H1 (cell line): ENCODE data around the gene MOGAT2. TPM values are rescaled to one million over a fixed set of nuclear protein-coding genes. Genes with fewer than 3 reads are reported as not detected.

Experiments
- TAF7 ChIP-seq: optimal IDR thresholded peaks from 2 replicates; pipeline ENCODE3; 2011; ENCODE audit warnings: low read depth, mild to moderate bottlenecking, inconsistent platforms, low read length, moderate library complexity, borderline replicate concordance
- polyA plus RNA-seq, 7 experiments: library from polyadenylated mRNA; depleted of rRNA in 3 of 7; stranded (reverse) in 5 of 7; unstranded in 2 of 7; fragments of >200 nt in 5 of 7; fragments of 200-250 nt in 2 of 7; gene quantifications; 1 replicate in 5 of 7; 2 replicates in 1 of 7; 4 replicates in 1 of 7; pipeline versions ENCODE4 v1.2.1 to v1.2.3, GENCODE V29; 2011 to 2013; ENCODE audit warnings: missing spikeins in 2 of 7, mixed read lengths in 2 of 7
- total RNA-seq: library from RNA; stranded (reverse); fragmentation: NEBNext Ultra II Directional; extraction: Animal tissue kit (Norgen Biotek cat#: 25700); gene quantifications from 2 replicates; pipeline ENCODE4 v1.2.1, GENCODE V29; 2021
- TF ChIP-seq, protein P1 (sequence below): fragments of 300-600 bp; sonication (generic); IDR thresholded peaks from 2 replicates; pipeline ENCODE4 v1.7.1; 2012; ENCODE audit warnings: low read length, moderate library complexity, mild to moderate bottlenecking, inconsistent platforms; ENCODE audit not compliant: insufficient replicate concordance

The MOGAT2 gene
- total and polyA plus RNA-seq, 2 of the 8 experiments (the other 6 are each of a cell fraction or from before 2014, with no cell fraction given) = not detected

DNA sequence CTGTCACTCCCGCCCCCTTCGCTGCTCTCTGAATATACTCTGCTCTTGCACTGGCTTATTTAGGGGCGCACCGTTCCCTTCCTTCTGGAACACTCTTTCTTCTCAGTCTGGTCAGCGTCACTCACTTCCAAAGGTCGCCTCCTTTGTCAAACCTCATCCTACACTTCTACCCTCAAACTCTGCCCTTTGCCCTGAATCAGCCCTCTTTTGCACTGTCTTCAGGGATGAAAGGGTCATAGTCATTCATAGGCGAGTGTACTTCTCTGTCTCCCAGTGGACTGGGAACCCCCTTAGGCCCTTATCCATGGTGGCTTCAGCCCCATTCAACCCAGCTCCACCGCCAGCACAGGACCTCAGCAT lies 15.4 kb downstream of the MOGAT2 start (continued):
- TF ChIP-seq, protein P1, sequence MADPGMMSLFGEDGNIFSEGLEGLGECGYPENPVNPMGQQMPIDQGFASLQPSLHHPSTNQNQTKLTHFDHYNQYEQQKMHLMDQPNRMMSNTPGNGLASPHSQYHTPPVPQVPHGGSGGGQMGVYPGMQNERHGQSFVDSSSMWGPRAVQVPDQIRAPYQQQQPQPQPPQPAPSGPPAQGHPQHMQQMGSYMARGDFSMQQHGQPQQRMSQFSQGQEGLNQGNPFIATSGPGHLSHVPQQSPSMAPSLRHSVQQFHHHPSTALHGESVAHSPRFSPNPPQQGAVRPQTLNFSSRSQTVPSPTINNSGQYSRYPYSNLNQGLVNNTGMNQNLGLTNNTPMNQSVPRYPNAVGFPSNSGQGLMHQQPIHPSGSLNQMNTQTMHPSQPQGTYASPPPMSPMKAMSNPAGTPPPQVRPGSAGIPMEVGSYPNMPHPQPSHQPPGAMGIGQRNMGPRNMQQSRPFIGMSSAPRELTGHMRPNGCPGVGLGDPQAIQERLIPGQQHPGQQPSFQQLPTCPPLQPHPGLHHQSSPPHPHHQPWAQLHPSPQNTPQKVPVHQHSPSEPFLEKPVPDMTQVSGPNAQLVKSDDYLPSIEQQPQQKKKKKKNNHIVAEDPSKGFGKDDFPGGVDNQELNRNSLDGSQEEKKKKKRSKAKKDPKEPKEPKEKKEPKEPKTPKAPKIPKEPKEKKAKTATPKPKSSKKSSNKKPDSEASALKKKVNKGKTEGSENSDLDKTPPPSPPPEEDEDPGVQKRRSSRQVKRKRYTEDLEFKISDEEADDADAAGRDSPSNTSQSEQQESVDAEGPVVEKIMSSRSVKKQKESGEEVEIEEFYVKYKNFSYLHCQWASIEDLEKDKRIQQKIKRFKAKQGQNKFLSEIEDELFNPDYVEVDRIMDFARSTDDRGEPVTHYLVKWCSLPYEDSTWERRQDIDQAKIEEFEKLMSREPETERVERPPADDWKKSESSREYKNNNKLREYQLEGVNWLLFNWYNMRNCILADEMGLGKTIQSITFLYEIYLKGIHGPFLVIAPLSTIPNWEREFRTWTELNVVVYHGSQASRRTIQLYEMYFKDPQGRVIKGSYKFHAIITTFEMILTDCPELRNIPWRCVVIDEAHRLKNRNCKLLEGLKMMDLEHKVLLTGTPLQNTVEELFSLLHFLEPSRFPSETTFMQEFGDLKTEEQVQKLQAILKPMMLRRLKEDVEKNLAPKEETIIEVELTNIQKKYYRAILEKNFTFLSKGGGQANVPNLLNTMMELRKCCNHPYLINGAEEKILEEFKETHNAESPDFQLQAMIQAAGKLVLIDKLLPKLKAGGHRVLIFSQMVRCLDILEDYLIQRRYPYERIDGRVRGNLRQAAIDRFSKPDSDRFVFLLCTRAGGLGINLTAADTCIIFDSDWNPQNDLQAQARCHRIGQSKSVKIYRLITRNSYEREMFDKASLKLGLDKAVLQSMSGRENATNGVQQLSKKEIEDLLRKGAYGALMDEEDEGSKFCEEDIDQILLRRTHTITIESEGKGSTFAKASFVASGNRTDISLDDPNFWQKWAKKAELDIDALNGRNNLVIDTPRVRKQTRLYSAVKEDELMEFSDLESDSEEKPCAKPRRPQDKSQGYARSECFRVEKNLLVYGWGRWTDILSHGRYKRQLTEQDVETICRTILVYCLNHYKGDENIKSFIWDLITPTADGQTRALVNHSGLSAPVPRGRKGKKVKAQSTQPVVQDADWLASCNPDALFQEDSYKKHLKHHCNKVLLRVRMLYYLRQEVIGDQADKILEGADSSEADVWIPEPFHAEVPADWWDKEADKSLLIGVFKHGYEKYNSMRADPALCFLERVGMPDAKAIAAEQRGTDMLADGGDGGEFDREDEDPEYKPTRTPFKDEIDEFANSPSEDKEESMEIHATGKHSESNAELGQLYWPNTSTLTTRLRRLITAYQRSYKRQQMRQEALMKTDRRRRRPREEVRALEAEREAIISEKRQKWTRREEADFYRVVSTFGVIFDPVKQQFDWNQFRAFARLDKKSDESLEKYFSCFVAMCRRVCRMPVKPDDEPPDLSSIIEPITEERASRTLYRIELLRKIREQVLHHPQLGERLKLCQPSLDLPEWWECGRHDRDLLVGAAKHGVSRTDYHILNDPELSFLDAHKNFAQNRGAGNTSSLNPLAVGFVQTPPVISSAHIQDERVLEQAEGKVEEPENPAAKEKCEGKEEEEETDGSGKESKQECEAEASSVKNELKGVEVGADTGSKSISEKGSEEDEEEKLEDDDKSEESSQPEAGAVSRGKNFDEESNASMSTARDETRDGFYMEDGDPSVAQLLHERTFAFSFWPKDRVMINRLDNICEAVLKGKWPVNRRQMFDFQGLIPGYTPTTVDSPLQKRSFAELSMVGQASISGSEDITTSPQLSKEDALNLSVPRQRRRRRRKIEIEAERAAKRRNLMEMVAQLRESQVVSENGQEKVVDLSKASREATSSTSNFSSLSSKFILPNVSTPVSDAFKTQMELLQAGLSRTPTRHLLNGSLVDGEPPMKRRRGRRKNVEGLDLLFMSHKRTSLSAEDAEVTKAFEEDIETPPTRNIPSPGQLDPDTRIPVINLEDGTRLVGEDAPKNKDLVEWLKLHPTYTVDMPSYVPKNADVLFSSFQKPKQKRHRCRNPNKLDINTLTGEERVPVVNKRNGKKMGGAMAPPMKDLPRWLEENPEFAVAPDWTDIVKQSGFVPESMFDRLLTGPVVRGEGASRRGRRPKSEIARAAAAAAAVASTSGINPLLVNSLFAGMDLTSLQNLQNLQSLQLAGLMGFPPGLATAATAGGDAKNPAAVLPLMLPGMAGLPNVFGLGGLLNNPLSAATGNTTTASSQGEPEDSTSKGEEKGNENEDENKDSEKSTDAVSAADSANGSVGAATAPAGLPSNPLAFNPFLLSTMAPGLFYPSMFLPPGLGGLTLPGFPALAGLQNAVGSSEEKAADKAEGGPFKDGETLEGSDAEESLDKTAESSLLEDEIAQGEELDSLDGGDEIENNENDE = no peak
- TF ChIP-seq TAF7 = no peak
